K562 (cell line): ENCODE data around the gene DSCAM. TPM values are rescaled to one million over a fixed set of nuclear protein-coding genes. Genes with fewer than 3 reads are reported as not detected.

Experiments
- ATAC-seq: fragments of 200-7000 bp; cut with Tn5 transposase; 3 replicates; pipeline ENCODE4 v1.9.1; 2020; ENCODE audit warnings: moderate library complexity
- BruUV-seq: library from RNA; stranded (reverse); fragments of 400-500 nt; replicated peaks from 2 replicates; lab custom pipeline; 2021; lab: Mats Ljungman, UMichigan
- CTCF ChIA-PET: fragments of 300-600 bp; formaldehyde crosslinking; extraction: SDS; loops from one replicate; lab custom pipeline; 2021; ENCODE audit warnings: low intra/inter-chr PET ratio; lab: Yijun Ruan, JAX
- POLR2A ChIA-PET: fragments of 300-600, 350-650 bp; sonication (Branson Sonifier 250); formaldehyde crosslinking; extraction: SDS; loops from one replicate; lab custom pipeline; 2021; ENCODE audit warnings: antibody characterized with exemption, inconsistent platforms; lab: Yijun Ruan, JAX
- DNase-seq, 4 experiments: peaks; one replicate each; pipeline versions ENCODE4 v3.0.0 to v3.0.0-alpha.2; 2011 to 2018; ENCODE audit warnings: low spot score in 3 of 4, mixed read lengths in 3 of 4; ENCODE audit errors: extremely low read depth in 1 of 4
- FAIRE-seq: peaks from 2 replicates; lab custom pipeline; 2011; peaks lifted over from hg19 to GRCh38; lab: Jason Lieb, UNC
- H2AFZ ChIP-seq: 2 replicates; pipeline ENCODE4 v1.6.0; 2011; ENCODE audit warnings: low read depth, low read length, control low read depth, inconsistent platforms
- H3K27ac ChIP-seq: fragments of 200-600 bp; 3 replicates; pipeline ENCODE4 v1.8.0; 2011; ENCODE audit warnings: low read depth, mild to moderate bottlenecking, control low read depth, inconsistent platforms, low read length, moderate library complexity, mixed read lengths; ENCODE audit errors: extremely low read depth
- H3K27me3 ChIP-seq, 2 experiments: fragments of 300-600 bp in 1 of 2; 2 replicates in 1 of 2; 3 replicates in 1 of 2; pipeline versions ENCODE4 v1.6.0 to v1.8.0; 2011; ENCODE audit warnings: inconsistent platforms in 2 of 2, low read length in 2 of 2, mild to moderate bottlenecking in 1 of 2, mixed read lengths in 1 of 2, moderate library complexity in 1 of 2; ENCODE audit not compliant: control insufficient read depth in 2 of 2, insufficient read depth in 2 of 2
- H3K36me3 ChIP-seq: fragments of 300-600 bp; 3 replicates; pipeline ENCODE4 v1.8.0; 2011; ENCODE audit warnings: mild to moderate bottlenecking, low read length, inconsistent platforms; ENCODE audit not compliant: control insufficient read depth, insufficient read depth
- H3K4me1 ChIP-seq, 2 experiments: fragments of 200-600 bp in 1 of 2; replicated peaks in 1 of 2; 2 replicates in 1 of 2; 3 replicates in 1 of 2; pipeline versions ENCODE4 v1.5.1 to v1.8.0; 2011; ENCODE audit warnings: inconsistent platforms in 2 of 2, low read length in 2 of 2, mild to moderate bottlenecking in 1 of 2, mixed read lengths in 1 of 2, moderate library complexity in 1 of 2; ENCODE audit not compliant: control insufficient read depth in 2 of 2, insufficient read depth in 2 of 2
- H3K4me2 ChIP-seq: 2 replicates; pipeline ENCODE4 v1.6.1; 2011; ENCODE audit warnings: low read length, control low read depth, inconsistent platforms, mixed read lengths; ENCODE audit not compliant: insufficient read depth
- H3K4me3 ChIP-seq: fragments of 200-600 bp; sonication (generic), shearing (Covaris generic); 2 replicates; pipeline ENCODE4 v1.5.1; 2016; ENCODE audit warnings: control low read depth, inconsistent platforms
- H3K79me2 ChIP-seq: fragments of 200-600 bp; 3 replicates; pipeline ENCODE4 v1.8.0; 2011; ENCODE audit warnings: low read length, inconsistent platforms; ENCODE audit not compliant: control insufficient read depth, insufficient read depth
- H3K9ac ChIP-seq, 2 experiments: 2 replicates each; pipeline versions ENCODE4 v1.6.0 to v1.6.1; 2011; ENCODE audit warnings: low read depth in 2 of 2, low read length in 2 of 2, control low read depth in 1 of 2, inconsistent platforms in 1 of 2, mild to moderate bottlenecking in 1 of 2, mixed read lengths in 1 of 2; ENCODE audit not compliant: insufficient read depth in 1 of 2
- H3K9me1 ChIP-seq: one replicate; pipeline ENCODE4 v1.6.0; 2011; ENCODE audit warnings: inconsistent platforms, mild to moderate bottlenecking, low read length, moderate library complexity; ENCODE audit not compliant: control insufficient read depth, insufficient read depth
- H3K9me3 ChIP-seq: replicated peaks from 2 replicates; pipeline ENCODE4 v1.5.1; 2011; ENCODE audit warnings: low read depth, low read length, inconsistent platforms; ENCODE audit not compliant: control insufficient read depth, insufficient read depth
- H4K20me1 ChIP-seq: replicated peaks from 2 replicates; pipeline ENCODE4 v1.6.1; 2011; ENCODE audit warnings: low read length, inconsistent platforms, mixed read lengths; ENCODE audit not compliant: control insufficient read depth, insufficient read depth
- CTCFL ChIP-seq: IDR thresholded peaks from 2 replicates; pipeline ENCODE4 v1.6.1; 2011; ENCODE audit warnings: borderline replicate concordance, low read depth, mild to moderate bottlenecking, moderate library complexity, low read length; ENCODE audit not compliant: insufficient read depth, poor library complexity, severe bottlenecking
- MED1 ChIP-seq: sonication (generic); formaldehyde crosslinking; IDR thresholded peaks from 2 replicates; pipeline ENCODE4 v1.8.1; 2023; ENCODE audit warnings: missing genetic modification reagents, borderline replicate concordance
- MTA1 ChIP-seq: fragments of 450-650 bp; IDR thresholded peaks from 2 replicates; pipeline ENCODE4 v1.6.1; 2017; ENCODE audit warnings: borderline replicate concordance
- NR2C1 ChIP-seq, 2 experiments: fragments of 450-650 bp; IDR thresholded peaks; 2 replicates each; pipeline ENCODE4 v1.6.1; 2017; ENCODE audit warnings: mild to moderate bottlenecking in 2 of 2, antibody characterized with exemption in 1 of 2, inconsistent platforms in 1 of 2, missing compliant biosample characterization in 1 of 2, missing genetic modification characterization in 1 of 2
- PHF8 ChIP-seq: fragments of 200-600 bp; sonication (generic); IDR thresholded peaks from 2 replicates; pipeline ENCODE4 v1.6.1; 2012; ENCODE audit warnings: mixed run types, mild to moderate bottlenecking, inconsistent platforms, low read length, moderate library complexity, borderline replicate concordance
- YBX1 ChIP-seq: fragments of 450-650 bp; IDR thresholded peaks from 2 replicates; pipeline ENCODE4 v1.7.1; 2016; ENCODE audit warnings: mild to moderate bottlenecking
- ZNF347 ChIP-seq: fragments of 450-650 bp; formaldehyde crosslinking; IDR thresholded peaks from 2 replicates; pipeline ENCODE4 v1.4.0; 2020; ENCODE audit warnings: low read depth, mild to moderate bottlenecking, moderate library complexity
- WGBS: fragments of 100-300 bp; shearing (Covaris generic); methylation state at CpG from one replicate; pipeline ENCODE4 v1.1.6; 2016; ENCODE audit warnings: low coverage, mixed read lengths; ENCODE audit not compliant: insufficient coverage; ENCODE audit errors: missing lambda C conversion rate; 5-methylcytosine and 5-hydroxymethylcytosine counted together
- in situ Hi-C: fragments of 300-500 bp; cut with MboI; formaldehyde crosslinking; loops from 4 replicates; pipeline ENCODE4 v1.15.0; 2018; ENCODE audit warnings: inconsistent platforms, mixed read lengths
- intact Hi-C: fragments of 100-400 bp; cut with micrococcal nuclease; formaldehyde crosslinking; loops from 2 replicates; pipeline ENCODE4 v1.14.2; 2022
- polyA plus RNA-seq, 8 experiments: library from polyadenylated mRNA; depleted of rRNA in 4 of 8; stranded (reverse) in 5 of 8; unstranded in 3 of 8; fragments of >200 nt; fragmentation: Nextera tagmentation in 2 of 8; fragmentation: Illumina TruSeq in 1 of 8; extraction: Ambion mirVana in 2 of 8; extraction: Trizol in 1 of 8; gene quantifications; 2 replicates each; pipeline versions ENCODE4 v1.2.1 to v1.2.3, GENCODE V29; 2011 to 2014; ENCODE audit warnings: inconsistent platforms in 1 of 8, missing spikeins in 1 of 8
- total RNA-seq, 7 experiments: library from RNA; depleted of rRNA in 6 of 7; stranded (reverse); fragments of >200 nt in 6 of 7; fragmentation: Illumina TruSeq in 2 of 7; extraction: Trizol in 2 of 7; gene quantifications; 2 replicates each; pipeline versions ENCODE4 v1.2.1 to v1.2.3, GENCODE V29; 2011 to 2021; ENCODE audit warnings: low replicate concordance in 1 of 7

DSCAM gene
- total and polyA plus RNA-seq, 9 of the 15 experiments (the other 6 are each of a cell fraction or from before 2014, with no cell fraction given), result not detected

- FAIRE-seq, result no peak
- Histone ChIP-seq H3K27me3 (no peaks in the 10 kb centered on the region), H3K36me3 (no peaks in the 10 kb centered on the region), H2AFZ (no peak overlapping the region), H3K79me2 (no peaks in the 10 kb centered on the region), H3K4me3 (no peak overlapping the region), H3K9me3 (no peaks in the 10 kb centered on the region), H3K9me1 (no peaks in the 10 kb centered on the region), H3K27ac (no peak overlapping the region), H3K4me1 (no peaks in the 10 kb centered on the region), H3K4me2 (no peak overlapping the region), H3K9ac (no peak overlapping the region), H4K20me1 (no peaks in the 10 kb centered on the region)
- no peak for DNase-seq
- intact Hi-C loops (no loop called here), in situ Hi-C loops (no loop called here)
- TF ChIP-seq ZNF347 (CRISPR knock-in tag), result no peak
- TF ChIP-seq NR2C1 (IDR thresholded peaks at IDR 0.05), result no peak
- TF ChIP-seq NR2C1 (tag; IDR thresholded peaks at IDR 0.05), result no peak
- TF ChIP-seq MTA1, result no peak
- no peak for TF ChIP-seq PHF8
- no peak for TF ChIP-seq MED1
- no peak for TF ChIP-seq YBX1
- no peak for TF ChIP-seq CTCFL
- ChIA-PET POLR2A (interaction anchor here (0.7 kb wide), 2 partner anchors 113 to 944 kb away, joined by 3 read pairs; no protein-coding TSS in a partner anchor), CTCF (no interaction called here)
- no peak for ATAC-seq
- 0% methylated on average over 3 of the region's 3 CpGs for WGBS
- BruUV-seq, result no TSS peak
Measured at GRCh38 chr21:40151611-40152010, 695.3 kb downstream of the DSCAM start.
